Measurements from ENCODE around the gene ROBO2.

Gene ROBO2

GRCh38 chr3:77562089-77562488 lies 522.2 kb downstream of the ROBO2 start:
- Histone ChIP-seq H3K27me3 (ENCODE audit: control insufficient read depth, insufficient read depth, low read length, poor library complexity, severe bottlenecking) (no peaks in the 10 kb centered on the region), H3K9me3 (ENCODE audit: control insufficient read depth, low read length) (no peaks in the 10 kb centered on the region), H3K36me3 (ENCODE audit: control insufficient read depth, insufficient read depth, low read length) (no peaks in the 10 kb centered on the region), H3K4me1 (ENCODE audit: control insufficient read depth, insufficient read depth, low read length) (no peaks in the 10 kb centered on the region), H3K4me3 (ENCODE audit: insufficient read depth, low read depth, low read length) (no peak overlapping the region), H3K27ac (ENCODE audit: insufficient read depth, low read depth, low read length, poor library complexity, severe bottlenecking) (no peak overlapping the region)
- 88 to 93% methylated on average over 1 to 2 of the region's 2 CpGs for WGBS, 2 experiments

- Histone ChIP-seq H3K27ac (ENCODE audit: insufficient read depth, low read depth, low read length, poor library complexity, severe bottlenecking) (no peak overlapping the region), H3K4me3 (ENCODE audit: insufficient read depth, low read depth, low read length) (no peak overlapping the region), H3K4me1 (ENCODE audit: control insufficient read depth, insufficient read depth, low read length) (no peaks in the 10 kb centered on the region), H3K27me3 (ENCODE audit: control insufficient read depth, insufficient read depth, low read length, poor library complexity, severe bottlenecking) (no peaks in the 10 kb centered on the region), H3K36me3 (ENCODE audit: control insufficient read depth, insufficient read depth, low read length) (no peaks in the 10 kb centered on the region), H3K9me3 (ENCODE audit: control insufficient read depth, low read length) (no peaks in the 10 kb centered on the region)
- WGBS, 2 experiments, result 93 to 94% methylated on average over 1 of the region's 1 CpG
Observed at GRCh38 chr3:77563012-77563411, 523.1 kb downstream of the ROBO2 start.

DNA sequence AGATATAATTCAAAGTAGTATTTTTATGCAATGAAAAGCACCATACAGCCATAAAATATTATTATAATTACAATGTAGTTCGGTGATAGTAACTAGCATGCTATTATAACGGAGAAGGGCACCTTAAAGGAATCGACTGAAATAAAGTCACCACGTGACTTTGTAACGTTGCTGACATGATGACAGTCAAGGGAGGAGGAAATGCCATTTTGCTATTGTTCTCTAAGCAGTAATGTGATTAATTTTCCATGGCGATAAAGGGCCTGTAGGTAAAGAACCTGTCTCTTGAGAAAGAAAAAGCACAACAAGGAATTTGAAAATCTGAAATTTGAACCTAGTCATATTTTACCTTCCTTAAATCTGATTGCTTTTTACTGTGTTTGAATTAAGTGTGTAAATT lies 526.2 kb downstream of the ROBO2 start:
- H3K4me3 ChIP-seq (ENCODE audit: insufficient read depth, low read depth, low read length), result no peak overlapping the region
- WGBS, 2 experiments, result 88 to 90% methylated on average over 6 of the region's 6 CpGs
- H3K36me3 ChIP-seq (ENCODE audit: control insufficient read depth, insufficient read depth, low read length), result no peaks in the 10 kb centered on the region

GRCh38 chr3:77571971-77572715 lies 532.2 kb downstream of the ROBO2 start:
- Histone ChIP-seq H3K9me3 (ENCODE audit: control insufficient read depth, low read length) (no peaks in the 10 kb centered on the region), H3K27me3 (ENCODE audit: control insufficient read depth, insufficient read depth, low read length, poor library complexity, severe bottlenecking) (no peaks in the 10 kb centered on the region), H3K27ac (ENCODE audit: insufficient read depth, low read depth, low read length, poor library complexity, severe bottlenecking) (no peak overlapping the region), H3K4me1 (ENCODE audit: control insufficient read depth, insufficient read depth, low read length) (no peaks in the 10 kb centered on the region), H3K36me3 (ENCODE audit: control insufficient read depth, insufficient read depth, low read length) (no peaks in the 10 kb centered on the region), H3K4me3 (ENCODE audit: insufficient read depth, low read depth, low read length) (no peak overlapping the region)
- WGBS, 2 experiments, result 86 to 90% methylated on average over 4 of the region's 5 CpGs

More for the DNA sequence above, 526.2 kb downstream of the ROBO2 start:
- H3K27me3 ChIP-seq (ENCODE audit: control insufficient read depth, insufficient read depth, low read length, poor library complexity, severe bottlenecking), result no peaks in the 10 kb centered on the region
- no peaks in the 10 kb centered on the region for H3K4me1 ChIP-seq (ENCODE audit: control insufficient read depth, insufficient read depth, low read length)
- no peaks in the 10 kb centered on the region for H3K9me3 ChIP-seq (ENCODE audit: control insufficient read depth, low read length)
- H3K27ac ChIP-seq (ENCODE audit: insufficient read depth, low read depth, low read length, poor library complexity, severe bottlenecking), result no peak overlapping the region

DNA sequence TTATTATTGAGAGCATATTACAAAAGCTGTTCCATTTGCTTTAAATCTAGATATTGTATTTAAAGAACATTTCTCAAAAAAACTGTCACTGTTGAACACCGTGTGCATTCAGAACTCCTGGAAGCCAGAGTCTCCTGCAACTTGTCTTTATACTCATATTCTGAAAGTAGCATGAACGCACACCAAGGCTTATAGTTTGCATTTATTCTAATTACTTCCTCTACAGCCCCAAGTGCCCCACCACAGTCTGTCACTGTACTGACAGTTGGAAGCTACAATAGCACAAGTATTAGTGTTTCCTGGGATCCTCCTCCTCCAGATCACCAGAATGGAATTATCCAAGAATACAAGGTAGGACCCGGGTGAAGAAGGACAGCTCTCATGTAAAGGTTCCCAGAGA lies 537.4 kb downstream of the ROBO2 start:
- no peak overlapping the region for H3K27ac ChIP-seq (ENCODE audit: insufficient read depth, low read depth, low read length, poor library complexity, severe bottlenecking)
- WGBS, 2 experiments, result 88 to 98% methylated on average over 3 of the region's 3 CpGs
- H3K27me3 ChIP-seq (ENCODE audit: control insufficient read depth, insufficient read depth, low read length, poor library complexity, severe bottlenecking), result no peaks in the 10 kb centered on the region
- H3K4me1 ChIP-seq (ENCODE audit: control insufficient read depth, insufficient read depth, low read length), result no peaks in the 10 kb centered on the region
- H3K4me3 ChIP-seq (ENCODE audit: insufficient read depth, low read depth, low read length), result no peak overlapping the region
- H3K36me3 ChIP-seq (ENCODE audit: control insufficient read depth, insufficient read depth, low read length), result no peaks in the 10 kb centered on the region
- H3K9me3 ChIP-seq (ENCODE audit: control insufficient read depth, low read length), result no peaks in the 10 kb centered on the region

GRCh38 chr3:77586216-77586615 lies 546.3 kb downstream of the ROBO2 start:
- Histone ChIP-seq H3K27ac (ENCODE audit: insufficient read depth, low read depth, low read length, poor library complexity, severe bottlenecking) (peak overlapping the region; percentile 31), H3K4me3 (ENCODE audit: insufficient read depth, low read depth, low read length) (no peak overlapping the region), H3K27me3 (ENCODE audit: control insufficient read depth, insufficient read depth, low read length, poor library complexity, severe bottlenecking) (no peaks in the 10 kb centered on the region), H3K4me1 (ENCODE audit: control insufficient read depth, insufficient read depth, low read length) (no peaks in the 10 kb centered on the region), H3K36me3 (ENCODE audit: control insufficient read depth, insufficient read depth, low read length) (no peaks in the 10 kb centered on the region), H3K9me3 (ENCODE audit: control insufficient read depth, low read length) (no peaks in the 10 kb centered on the region)
- 100% methylated on average over 1 to 3 of the region's 4 CpGs for WGBS, 2 experiments

GRCh38 chr3:77588863-77589262 lies 549.0 kb downstream of the ROBO2 start:
- Histone ChIP-seq H3K4me1 (ENCODE audit: control insufficient read depth, insufficient read depth, low read length) (no peaks in the 10 kb centered on the region), H3K27ac (ENCODE audit: insufficient read depth, low read depth, low read length, poor library complexity, severe bottlenecking) (no peak overlapping the region), H3K36me3 (ENCODE audit: control insufficient read depth, insufficient read depth, low read length) (no peaks in the 10 kb centered on the region), H3K9me3 (ENCODE audit: control insufficient read depth, low read length) (no peaks in the 10 kb centered on the region), H3K4me3 (ENCODE audit: insufficient read depth, low read depth, low read length) (no peak overlapping the region), H3K27me3 (ENCODE audit: control insufficient read depth, insufficient read depth, low read length, poor library complexity, severe bottlenecking) (no peaks in the 10 kb centered on the region)
- WGBS, 2 experiments, result 86 to 97% methylated on average over 3 of the region's 3 CpGs

- Histone ChIP-seq H3K9me3 (ENCODE audit: control insufficient read depth, low read length) (no peaks in the 10 kb centered on the region), H3K27me3 (ENCODE audit: control insufficient read depth, insufficient read depth, low read length, poor library complexity, severe bottlenecking) (no peaks in the 10 kb centered on the region), H3K36me3 (ENCODE audit: control insufficient read depth, insufficient read depth, low read length) (no peaks in the 10 kb centered on the region), H3K4me1 (ENCODE audit: control insufficient read depth, insufficient read depth, low read length) (no peaks in the 10 kb centered on the region), H3K27ac (ENCODE audit: insufficient read depth, low read depth, low read length, poor library complexity, severe bottlenecking) (no peak overlapping the region), H3K4me3 (ENCODE audit: insufficient read depth, low read depth, low read length) (no peak overlapping the region)
- WGBS, 2 experiments, result 100% methylated on average over 1 to 2 of the region's 3 CpGs
Observed at GRCh38 chr3:77590191-77590590, 550.3 kb downstream of the ROBO2 start.

- Histone ChIP-seq H3K4me3 (ENCODE audit: insufficient read depth, low read depth, low read length) (no peak overlapping the region), H3K36me3 (ENCODE audit: control insufficient read depth, insufficient read depth, low read length) (no peaks in the 10 kb centered on the region), H3K27ac (ENCODE audit: insufficient read depth, low read depth, low read length, poor library complexity, severe bottlenecking) (no peak overlapping the region), H3K4me1 (ENCODE audit: control insufficient read depth, insufficient read depth, low read length) (no peaks in the 10 kb centered on the region), H3K9me3 (ENCODE audit: control insufficient read depth, low read length) (no peaks in the 10 kb centered on the region), H3K27me3 (ENCODE audit: control insufficient read depth, insufficient read depth, low read length, poor library complexity, severe bottlenecking) (no peaks in the 10 kb centered on the region)
- 95 to 96% methylated on average over 2 of the region's 2 CpGs for WGBS, 2 experiments
Observed at GRCh38 chr3:77595371-77595870, 555.5 kb downstream of the ROBO2 start.

DNA sequence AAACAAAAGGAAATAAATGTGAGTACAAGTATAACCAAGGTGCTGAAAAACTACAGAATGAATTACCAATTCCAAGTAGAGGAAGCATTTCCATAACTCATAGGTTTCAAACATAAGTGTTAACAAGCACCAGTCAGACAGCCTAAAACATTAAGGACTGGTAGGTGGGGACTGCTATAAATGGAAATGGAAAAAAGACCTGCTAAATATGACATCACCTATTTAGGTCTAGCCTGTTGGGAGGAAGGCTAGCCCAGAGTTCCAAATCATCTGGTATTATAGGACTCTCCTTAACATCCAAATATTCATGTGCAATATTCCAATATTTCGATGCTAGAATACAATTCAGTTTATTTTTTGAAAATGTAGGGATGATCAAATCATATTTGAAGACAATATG lies 560.0 kb downstream of the ROBO2 start:
- WGBS, 2 experiments, result no CpG with 5 or more reads among the region's 1 CpG
- H3K36me3 ChIP-seq (ENCODE audit: control insufficient read depth, insufficient read depth, low read length), result no peaks in the 10 kb centered on the region

More for the DNA sequence above, 560.0 kb downstream of the ROBO2 start:
- H3K9me3 ChIP-seq (ENCODE audit: control insufficient read depth, low read length), result no peaks in the 10 kb centered on the region
- no peaks in the 10 kb centered on the region for H3K4me1 ChIP-seq (ENCODE audit: control insufficient read depth, insufficient read depth, low read length)
- H3K4me3 ChIP-seq (ENCODE audit: insufficient read depth, low read depth, low read length), result no peak overlapping the region
- no peaks in the 10 kb centered on the region for H3K27me3 ChIP-seq (ENCODE audit: control insufficient read depth, insufficient read depth, low read length, poor library complexity, severe bottlenecking)
- H3K27ac ChIP-seq (ENCODE audit: insufficient read depth, low read depth, low read length, poor library complexity, severe bottlenecking), result no peak overlapping the region

All from ectodermal cell (in vitro differentiated cells).